Measurements from ENCODE around the gene CLIC5.

CLIC5 gene

DNA sequence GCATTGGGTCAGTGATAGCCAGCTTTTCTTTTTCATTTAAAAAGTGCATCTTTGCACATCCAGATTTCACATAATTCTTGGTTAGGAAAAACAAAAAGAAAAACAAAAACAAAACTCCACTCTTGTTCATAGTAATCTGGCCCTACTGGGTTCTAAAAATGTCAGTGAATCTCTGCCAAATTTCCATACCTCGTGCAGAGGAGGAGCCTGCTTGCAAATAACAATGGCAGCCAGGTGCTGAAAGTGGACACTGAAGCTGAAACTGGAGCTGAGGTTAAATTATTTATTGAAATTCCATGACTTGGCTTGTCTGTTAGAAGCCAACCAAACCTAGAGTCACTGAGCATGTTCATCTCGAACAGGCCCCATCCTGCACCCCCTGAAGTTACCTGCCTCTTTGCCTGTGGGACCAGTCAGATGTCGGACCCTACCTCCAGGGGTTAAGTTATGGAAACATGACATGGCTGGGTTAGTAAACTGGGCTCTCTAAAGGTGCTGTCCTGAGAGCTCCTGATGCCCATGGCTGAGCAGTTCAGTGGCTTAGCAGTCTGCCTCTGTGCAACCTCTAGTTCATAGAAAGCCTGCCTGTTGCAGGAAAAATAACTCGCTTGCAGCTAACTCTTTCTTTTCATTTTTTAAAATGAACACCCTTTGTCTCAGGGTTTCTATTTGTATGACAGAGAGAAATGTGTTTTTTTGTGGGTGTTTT is 42.7 kb downstream of the CLIC5 start:
- DNase-seq = no peak
- ChIA-PET POLR2A (no interaction called here), CTCF (no interaction called here)
- Histone ChIP-seq H3K27me3 (replicated peaks in 2 of 5; ENCODE audit: control insufficient read depth in 4 of 5, insufficient read depth in 5 of 5, low read length in 4 of 5) (no peaks in the 10 kb centered on the region), H3K36me3 (ENCODE audit: control insufficient read depth in 4 of 4, insufficient read depth in 4 of 4, low read length in 3 of 4) (no peaks in the 10 kb centered on the region), H3K9me3 (ENCODE audit: control extremely low read depth in 1 of 5, control insufficient read depth in 4 of 5, insufficient read depth in 2 of 5, low read depth in 1 of 5, low read length in 4 of 5) (peaks cover 0 to 4% (median 0%) of the 10 kb centered on the region in 5 experiments), H3K4me1 (ENCODE audit: control extremely low read depth in 1 of 4, control insufficient read depth in 4 of 4, insufficient read depth in 4 of 4, low read length in 3 of 4) (peaks cover 0 to 10% (median 0%) of the 10 kb centered on the region in 4 experiments), H3K27ac (ENCODE audit: insufficient read depth in 1 of 2, low read depth in 1 of 2, low read length in 2 of 2, poor library complexity in 1 of 2, severe bottlenecking in 2 of 2) (no peak overlapping the region), H3K4me3 (ENCODE audit: control insufficient read depth in 1 of 7, extremely low read depth in 1 of 7, insufficient read depth in 4 of 7, low read depth in 2 of 7, low read length in 6 of 7) (no peak overlapping the region)
- 100% methylated on average over 3 of the region's 4 CpGs for WGBS (ENCODE audit: insufficient coverage)

DNA sequence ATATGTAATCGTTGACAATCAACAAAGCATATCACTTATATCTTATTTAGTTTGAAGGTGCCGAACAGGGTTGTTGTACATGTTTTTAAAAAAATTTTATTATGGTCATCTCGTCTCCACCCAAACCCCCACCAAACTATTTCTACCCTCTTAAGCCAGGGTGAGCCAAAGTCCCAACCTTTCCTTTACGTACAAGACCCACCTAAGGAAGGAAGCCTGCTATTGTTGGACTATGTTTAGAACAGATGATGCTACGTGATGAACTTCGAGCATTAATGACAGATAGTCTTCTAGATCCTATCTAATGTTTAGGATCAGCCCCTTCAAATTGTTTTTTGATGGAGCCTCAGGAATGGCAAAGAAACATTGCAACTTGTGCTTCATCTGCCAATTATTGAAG is 44.4 kb downstream of the CLIC5 start:
- Histone ChIP-seq H3K27ac (ENCODE audit: insufficient read depth in 1 of 2, low read depth in 1 of 2, low read length in 2 of 2, poor library complexity in 1 of 2, severe bottlenecking in 2 of 2) (no peak overlapping the region), H3K36me3 (ENCODE audit: control insufficient read depth in 4 of 4, insufficient read depth in 4 of 4, low read length in 3 of 4) (no peaks in the 10 kb centered on the region), H3K9me3 (ENCODE audit: control extremely low read depth in 1 of 5, control insufficient read depth in 4 of 5, insufficient read depth in 2 of 5, low read depth in 1 of 5, low read length in 4 of 5) (peaks cover 0 to 4% (median 0%) of the 10 kb centered on the region in 5 experiments), H3K4me3 (ENCODE audit: control insufficient read depth in 1 of 7, extremely low read depth in 1 of 7, insufficient read depth in 4 of 7, low read depth in 2 of 7, low read length in 6 of 7) (no peak overlapping the region), H3K4me1 (ENCODE audit: control extremely low read depth in 1 of 4, control insufficient read depth in 4 of 4, insufficient read depth in 4 of 4, low read length in 3 of 4) (peaks cover 0 to 19% (median 0%) of the 10 kb centered on the region in 4 experiments), H3K27me3 (replicated peaks in 2 of 5; ENCODE audit: control insufficient read depth in 4 of 5, insufficient read depth in 5 of 5, low read length in 4 of 5) (no peaks in the 10 kb centered on the region)
- DNase-seq = no peak
- CTCF ChIA-PET = no interaction called here
- POLR2A ChIA-PET = no interaction called here
- no CpG with 5 or more reads among the region's 6 CpGs for WGBS (ENCODE audit: insufficient coverage)

DNA sequence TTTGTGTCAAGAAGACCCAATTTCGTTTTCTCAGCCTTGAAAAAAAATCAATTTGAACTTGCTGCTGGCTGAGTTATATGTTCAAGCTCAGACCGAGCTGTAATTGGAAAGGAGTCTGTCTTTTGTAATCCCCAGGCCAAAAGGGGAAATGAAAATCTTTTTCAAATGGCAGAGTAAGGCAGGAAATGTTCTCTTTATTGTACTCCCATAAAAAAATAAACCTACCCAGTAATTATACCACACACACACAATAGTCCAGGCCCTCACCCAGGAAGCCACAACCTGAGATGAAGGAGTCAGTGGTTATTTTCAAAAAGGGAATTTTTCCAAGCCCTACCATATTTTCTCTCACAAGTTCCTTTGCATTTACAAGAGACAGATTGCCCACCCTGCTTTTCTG is 45.3 kb downstream of the CLIC5 start:
- Histone ChIP-seq H3K4me3 (ENCODE audit: control insufficient read depth in 1 of 7, extremely low read depth in 1 of 7, insufficient read depth in 4 of 7, low read depth in 2 of 7, low read length in 6 of 7) (no peak overlapping the region), H3K27me3 (replicated peaks in 2 of 5; ENCODE audit: control insufficient read depth in 4 of 5, insufficient read depth in 5 of 5, low read length in 4 of 5) (no peaks in the 10 kb centered on the region), H3K27ac (ENCODE audit: insufficient read depth in 1 of 2, low read depth in 1 of 2, low read length in 2 of 2, poor library complexity in 1 of 2, severe bottlenecking in 2 of 2) (no peak overlapping the region), H3K36me3 (ENCODE audit: control insufficient read depth in 4 of 4, insufficient read depth in 4 of 4, low read length in 3 of 4) (no peaks in the 10 kb centered on the region), H3K4me1 (ENCODE audit: control extremely low read depth in 1 of 4, control insufficient read depth in 4 of 4, insufficient read depth in 4 of 4, low read length in 3 of 4) (peaks cover 0 to 19% (median 0%) of the 10 kb centered on the region in 4 experiments), H3K9me3 (ENCODE audit: control extremely low read depth in 1 of 5, control insufficient read depth in 4 of 5, insufficient read depth in 2 of 5, low read depth in 1 of 5, low read length in 4 of 5) (peaks cover 0 to 4% (median 0%) of the 10 kb centered on the region in 5 experiments)
- POLR2A ChIA-PET = no interaction called here
- CTCF ChIA-PET = no interaction called here
- WGBS (ENCODE audit: insufficient coverage) = 25% methylated on average over 1 of the region's 2 CpGs
- peak in 2 of 3 donors; percentile 8 to 11 for DNase-seq

DNA sequence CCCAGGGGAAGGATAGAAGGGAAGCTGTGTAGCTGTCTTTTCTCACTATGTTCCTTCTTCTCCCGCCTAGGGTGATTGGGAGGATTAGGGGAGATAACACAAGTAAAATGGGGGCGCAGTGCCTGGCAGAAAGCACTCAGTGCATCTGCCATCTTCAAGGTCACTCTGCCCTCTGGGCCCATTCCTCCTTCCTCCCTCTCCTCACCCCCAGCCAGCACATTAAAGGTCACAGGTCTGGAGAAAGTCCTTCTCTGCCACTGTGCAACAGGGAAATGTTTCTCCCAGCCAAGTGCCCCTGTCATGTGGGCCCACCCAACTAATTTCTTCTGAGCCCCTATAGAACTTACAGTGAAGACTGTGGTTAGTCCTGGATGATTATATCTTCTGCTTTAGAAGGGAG is 45.8 kb downstream of the CLIC5 start:
- Histone ChIP-seq H3K27ac (ENCODE audit: insufficient read depth in 1 of 2, low read depth in 1 of 2, low read length in 2 of 2, poor library complexity in 1 of 2, severe bottlenecking in 2 of 2) (no peak overlapping the region), H3K4me3 (ENCODE audit: control insufficient read depth in 1 of 7, extremely low read depth in 1 of 7, insufficient read depth in 4 of 7, low read depth in 2 of 7, low read length in 6 of 7) (no peak overlapping the region), H3K9me3 (ENCODE audit: control extremely low read depth in 1 of 5, control insufficient read depth in 4 of 5, insufficient read depth in 2 of 5, low read depth in 1 of 5, low read length in 4 of 5) (no peaks in the 10 kb centered on the region), H3K27me3 (replicated peaks in 2 of 5; ENCODE audit: control insufficient read depth in 4 of 5, insufficient read depth in 5 of 5, low read length in 4 of 5) (no peaks in the 10 kb centered on the region), H3K36me3 (ENCODE audit: control insufficient read depth in 4 of 4, insufficient read depth in 4 of 4, low read length in 3 of 4) (no peaks in the 10 kb centered on the region), H3K4me1 (ENCODE audit: control extremely low read depth in 1 of 4, control insufficient read depth in 4 of 4, insufficient read depth in 4 of 4, low read length in 3 of 4) (peaks cover 0 to 19% (median 0%) of the 10 kb centered on the region in 4 experiments)
- 100% methylated on average over 1 of the region's 2 CpGs for WGBS (ENCODE audit: insufficient coverage)
- CTCF ChIA-PET = no interaction called here
- DNase-seq = no peak
- POLR2A ChIA-PET = no interaction called here

DNA sequence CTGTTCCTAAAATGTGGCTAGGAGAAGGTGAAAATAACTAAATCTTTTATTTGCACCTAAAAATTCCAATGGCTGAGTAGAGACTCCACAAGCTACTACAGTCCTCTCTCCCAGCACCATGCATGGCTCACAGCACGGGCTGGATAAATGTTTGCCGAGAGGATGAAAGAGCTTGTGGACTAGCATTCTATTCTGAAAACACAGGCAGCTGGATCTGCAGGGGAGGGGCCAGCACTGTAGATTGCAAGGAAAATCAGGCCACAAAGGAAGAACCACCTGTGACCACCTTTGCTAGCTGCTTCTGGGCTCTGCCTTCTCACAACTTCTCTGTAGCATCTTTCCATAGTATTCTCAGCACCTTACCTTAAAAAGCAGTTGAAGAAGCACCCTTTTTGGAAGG is 46.6 kb downstream of the CLIC5 start:
- DNase-seq = no peak
- H3K9me3 ChIP-seq (ENCODE audit: control extremely low read depth in 1 of 5, control insufficient read depth in 4 of 5, insufficient read depth in 2 of 5, low read depth in 1 of 5, low read length in 4 of 5) = peaks cover 0 to 6% (median 0%) of the 10 kb centered on the region in 5 experiments
- no peak overlapping the region for H3K4me3 ChIP-seq (ENCODE audit: control insufficient read depth in 1 of 7, extremely low read depth in 1 of 7, insufficient read depth in 4 of 7, low read depth in 2 of 7, low read length in 6 of 7)
- CTCF ChIA-PET = no interaction called here
- POLR2A ChIA-PET = no interaction called here
- H3K4me1 ChIP-seq (ENCODE audit: control extremely low read depth in 1 of 4, control insufficient read depth in 4 of 4, insufficient read depth in 4 of 4, low read length in 3 of 4) = peaks cover 0 to 19% (median 0%) of the 10 kb centered on the region in 4 experiments
- no peaks in the 10 kb centered on the region for H3K36me3 ChIP-seq (ENCODE audit: control insufficient read depth in 4 of 4, insufficient read depth in 4 of 4, low read length in 3 of 4)
- H3K27me3 ChIP-seq (replicated peaks in 2 of 5; ENCODE audit: control insufficient read depth in 4 of 5, insufficient read depth in 5 of 5, low read length in 4 of 5) = no peaks in the 10 kb centered on the region
- H3K27ac ChIP-seq (ENCODE audit: insufficient read depth in 1 of 2, low read depth in 1 of 2, low read length in 2 of 2, poor library complexity in 1 of 2, severe bottlenecking in 2 of 2) = no peak overlapping the region
- 100% methylated on average over 1 of the region's 2 CpGs for WGBS (ENCODE audit: insufficient coverage)

DNA sequence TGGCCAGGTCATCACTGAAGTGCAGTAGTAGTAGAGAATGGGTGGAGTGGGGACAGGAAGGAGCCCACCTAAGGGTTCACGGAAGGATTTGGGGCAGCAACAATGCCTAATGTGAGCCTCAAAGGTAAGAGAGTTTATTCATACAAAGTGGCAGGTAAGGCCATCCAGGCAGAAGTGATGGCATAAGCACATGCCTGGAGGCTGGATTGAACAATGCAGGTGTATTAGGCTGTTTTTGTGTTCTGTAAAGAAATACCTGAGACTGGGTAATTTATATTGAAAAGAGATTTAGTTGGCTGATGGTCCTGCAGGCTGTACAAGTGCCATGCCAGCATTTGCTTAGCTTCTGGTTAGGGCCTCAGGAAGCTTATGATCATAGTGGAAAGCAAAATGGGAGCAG is 48.3 kb downstream of the CLIC5 start:
- ChIA-PET CTCF (no interaction called here), POLR2A (interaction anchor here (0.6 kb wide), 1 partner anchor 53 kb away, joined by 3 read pairs; no protein-coding TSS in a partner anchor)
- Histone ChIP-seq H3K27me3 (replicated peaks in 2 of 5; ENCODE audit: control insufficient read depth in 4 of 5, insufficient read depth in 5 of 5, low read length in 4 of 5) (no peaks in the 10 kb centered on the region), H3K36me3 (ENCODE audit: control insufficient read depth in 4 of 4, insufficient read depth in 4 of 4, low read length in 3 of 4) (no peaks in the 10 kb centered on the region), H3K27ac (ENCODE audit: insufficient read depth in 1 of 2, low read depth in 1 of 2, low read length in 2 of 2, poor library complexity in 1 of 2, severe bottlenecking in 2 of 2) (no peak overlapping the region), H3K4me3 (ENCODE audit: control insufficient read depth in 1 of 7, extremely low read depth in 1 of 7, insufficient read depth in 4 of 7, low read depth in 2 of 7, low read length in 6 of 7) (no peak overlapping the region), H3K4me1 (ENCODE audit: control extremely low read depth in 1 of 4, control insufficient read depth in 4 of 4, insufficient read depth in 4 of 4, low read length in 3 of 4) (peaks cover 0 to 19% (median 0%) of the 10 kb centered on the region in 4 experiments), H3K9me3 (ENCODE audit: control extremely low read depth in 1 of 5, control insufficient read depth in 4 of 5, insufficient read depth in 2 of 5, low read depth in 1 of 5, low read length in 4 of 5) (peaks cover 0 to 6% (median 0%) of the 10 kb centered on the region in 5 experiments)
- DNase-seq = no peak
- 91% methylated on average over 1 of the region's 1 CpG for WGBS (ENCODE audit: insufficient coverage)

DNA sequence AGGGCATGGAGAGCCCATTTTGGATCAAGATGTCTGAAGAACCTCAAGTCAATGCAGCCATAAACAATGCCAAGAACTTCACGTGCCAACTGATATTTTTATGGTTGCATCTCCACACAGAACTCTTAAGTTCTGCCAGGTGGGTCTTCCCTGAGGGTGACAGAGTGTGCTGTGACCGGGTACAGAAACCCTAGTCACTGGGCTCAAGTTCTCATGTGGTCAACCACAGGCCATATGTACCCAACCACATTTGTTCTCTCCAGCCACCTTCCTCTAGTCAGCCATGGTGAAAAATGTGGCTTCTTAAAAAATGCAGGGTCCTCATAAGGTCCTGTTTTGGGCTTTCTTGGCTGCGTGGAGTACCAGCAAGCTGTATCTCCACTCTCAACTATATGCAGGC is 48.9 kb downstream of the CLIC5 start:
- 100% methylated on average over 2 of the region's 3 CpGs for WGBS (ENCODE audit: insufficient coverage)
- peak in 2 of 3 donors; percentile 31 to 35 for DNase-seq

More for the DNA sequence above, 48.9 kb downstream of the CLIC5 start:
- peaks cover 0 to 19% (median 0%) of the 10 kb centered on the region in 4 experiments for H3K4me1 ChIP-seq (ENCODE audit: control extremely low read depth in 1 of 4, control insufficient read depth in 4 of 4, insufficient read depth in 4 of 4, low read length in 3 of 4)
- no peaks in the 10 kb centered on the region for H3K36me3 ChIP-seq (ENCODE audit: control insufficient read depth in 4 of 4, insufficient read depth in 4 of 4, low read length in 3 of 4)
- peaks cover 0 to 6% (median 0%) of the 10 kb centered on the region in 5 experiments for H3K9me3 ChIP-seq (ENCODE audit: control extremely low read depth in 1 of 5, control insufficient read depth in 4 of 5, insufficient read depth in 2 of 5, low read depth in 1 of 5, low read length in 4 of 5)
- CTCF ChIA-PET = no interaction called here
- H3K27me3 ChIP-seq (replicated peaks in 2 of 5; ENCODE audit: control insufficient read depth in 4 of 5, insufficient read depth in 5 of 5, low read length in 4 of 5) = no peaks in the 10 kb centered on the region
- no peak overlapping the region for H3K4me3 ChIP-seq (ENCODE audit: control insufficient read depth in 1 of 7, extremely low read depth in 1 of 7, insufficient read depth in 4 of 7, low read depth in 2 of 7, low read length in 6 of 7)
- no peak overlapping the region for H3K27ac ChIP-seq (ENCODE audit: insufficient read depth in 1 of 2, low read depth in 1 of 2, low read length in 2 of 2, poor library complexity in 1 of 2, severe bottlenecking in 2 of 2)
- POLR2A ChIA-PET = no interaction called here
